ENCODE results near the gene DLGAP1. TPM values are rescaled to one million over a fixed set of nuclear protein-coding genes. Genes with fewer than 3 reads are reported as not detected.

DLGAP1 gene
- total RNA-seq, 2 experiments from 2014 or later = not detected

GRCh38 chr18:3494245-3494526 lies 960.9 kb downstream of the DLGAP1 start:
- Mint-ChIP-seq H3K36me3 (ENCODE audit: low read depth) (no peaks in the 10 kb centered on the region), H3K27ac (no peak overlapping the region), H3K4me1 (ENCODE audit: low read depth) (peaks cover 5% of the 10 kb centered on the region), H3K9me3 (ENCODE audit: insufficient read depth) (no peaks in the 10 kb centered on the region), H3K4me3 (no peak overlapping the region), H3K27me3 (ENCODE audit: low read depth) (peaks cover 46% of the 10 kb centered on the region)
- POLR2A ChIA-PET = no interaction called here
- CTCF ChIA-PET = interaction anchor here (0.9 to 1.3 kb wide), 3 partner anchors 20 to 172 kb away, joined by 4 to 5 read pairs (median 4); no protein-coding TSS in a partner anchor
- ATAC-seq (no peak), DNase-seq (no peak)

DNA sequence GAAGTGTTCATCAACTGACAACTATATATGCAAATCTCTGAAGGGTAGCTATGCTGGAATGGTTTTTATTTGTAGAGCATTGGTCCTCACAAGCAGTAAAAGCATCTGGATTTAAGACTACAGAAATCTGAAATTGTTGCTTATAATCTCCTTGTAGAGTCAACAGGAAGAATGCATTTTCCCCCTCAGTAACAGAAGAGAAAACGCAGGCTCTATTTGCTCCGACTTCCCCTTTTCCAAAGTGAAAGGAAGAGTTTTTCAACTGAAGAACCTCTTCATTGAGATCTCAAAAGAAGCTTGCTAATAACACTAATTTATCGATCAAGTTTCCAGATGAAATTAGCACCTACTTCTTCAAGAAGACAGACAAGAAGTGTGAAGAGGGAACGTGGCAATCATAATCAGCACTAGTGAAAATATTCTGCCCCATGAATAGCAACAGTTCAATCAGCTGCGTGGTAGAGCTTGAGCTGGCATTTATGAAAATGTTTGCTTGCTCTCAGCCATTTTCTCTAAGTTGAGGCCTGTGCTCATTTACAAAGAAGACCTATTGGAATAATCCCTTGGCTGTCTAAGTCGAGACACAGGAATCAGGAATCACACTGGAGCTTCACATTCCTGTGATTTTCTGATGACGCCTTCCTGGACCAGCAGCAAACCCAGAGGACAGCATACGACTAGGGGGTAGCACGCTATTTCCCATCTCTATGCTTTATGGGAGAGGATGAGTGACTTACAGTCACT lies 961.4 kb downstream of the DLGAP1 start:
- no peak for ATAC-seq
- Mint-ChIP-seq H3K9me3 (ENCODE audit: insufficient read depth) (no peaks in the 10 kb centered on the region), H3K27ac (no peak overlapping the region), H3K36me3 (ENCODE audit: low read depth) (no peaks in the 10 kb centered on the region), H3K4me3 (no peak overlapping the region), H3K4me1 (ENCODE audit: low read depth) (peaks cover 2% of the 10 kb centered on the region), H3K27me3 (ENCODE audit: low read depth) (peaks cover 44% of the 10 kb centered on the region)
- CTCF ChIA-PET = interaction anchor here (0.7 to 1.3 kb wide), 4 partner anchors 20 to 173 kb away, joined by 3 to 5 read pairs (median 4); no protein-coding TSS in a partner anchor
- POLR2A ChIA-PET = no interaction called here
- no peak for DNase-seq

DNA sequence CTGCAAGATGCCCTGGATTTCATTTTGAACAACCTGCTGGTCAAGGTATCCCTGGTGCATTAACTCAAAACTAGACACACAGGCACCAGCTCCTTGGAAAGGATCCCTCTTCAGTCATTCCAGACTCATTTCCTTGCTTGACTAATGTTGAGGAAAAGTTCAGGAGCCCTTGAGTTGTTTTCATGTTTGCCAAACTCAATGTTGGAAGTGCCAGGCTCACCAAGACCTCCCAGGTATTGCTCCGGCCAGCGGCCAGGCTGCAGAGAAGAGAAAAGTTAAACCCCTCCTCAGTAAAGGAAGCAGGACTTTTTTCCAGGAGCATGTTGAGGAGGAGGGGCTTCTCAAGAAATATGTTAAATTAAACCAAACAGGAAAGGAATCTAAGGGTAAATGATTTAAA lies 962.4 kb downstream of the DLGAP1 start:
- Mint-ChIP-seq H3K36me3 (ENCODE audit: low read depth) (no peaks in the 10 kb centered on the region), H3K4me3 (no peak overlapping the region), H3K27me3 (ENCODE audit: low read depth) (peaks cover 34% of the 10 kb centered on the region), H3K27ac (no peak overlapping the region), H3K9me3 (ENCODE audit: insufficient read depth) (no peaks in the 10 kb centered on the region), H3K4me1 (ENCODE audit: low read depth) (no peaks in the 10 kb centered on the region)
- POLR2A ChIA-PET = no interaction called here
- DNase-seq (no peak), ATAC-seq (no peak)
- CTCF ChIA-PET = no interaction called here

DNA sequence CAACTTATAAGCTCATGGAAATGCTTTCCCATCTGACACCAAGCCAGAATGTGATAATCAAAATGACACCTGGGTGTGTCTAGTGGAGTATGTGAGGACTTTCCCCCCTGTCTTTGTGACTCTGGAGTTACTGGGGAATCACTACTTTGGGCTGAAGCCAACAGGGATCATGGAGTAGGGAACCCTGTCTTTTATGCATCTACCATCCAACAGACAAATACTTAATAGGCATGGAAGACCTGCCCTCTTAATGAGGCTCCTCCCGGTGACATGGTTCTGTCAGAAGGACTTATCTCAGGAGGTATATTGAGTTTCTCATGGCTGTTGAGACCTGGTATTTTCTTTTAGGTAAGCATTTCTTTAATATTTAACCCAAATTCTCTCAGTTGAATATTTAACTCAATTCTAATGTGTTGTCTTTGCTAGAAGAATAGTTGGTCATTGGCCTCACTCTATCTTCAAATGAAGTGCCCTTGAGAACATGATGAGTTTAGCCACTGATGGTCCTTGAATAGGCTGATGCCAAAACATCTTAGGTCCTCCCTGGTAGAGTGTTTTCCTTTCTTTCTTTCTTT lies 963.0 kb downstream of the DLGAP1 start:
- ChIA-PET CTCF (no interaction called here), POLR2A (interaction anchor here (0.6 kb wide), 1 partner anchor 101 kb away, joined by 4 read pairs; no protein-coding TSS in a partner anchor)
- H3K27me3 Mint-ChIP-seq (ENCODE audit: low read depth) = peaks cover 32% of the 10 kb centered on the region
- no peak overlapping the region for H3K4me3 Mint-ChIP-seq
- H3K27ac Mint-ChIP-seq = no peak overlapping the region
- DNase-seq = no peak
- no peaks in the 10 kb centered on the region for H3K36me3 Mint-ChIP-seq (ENCODE audit: low read depth)
- no peaks in the 10 kb centered on the region for H3K4me1 Mint-ChIP-seq (ENCODE audit: low read depth)
- no peaks in the 10 kb centered on the region for H3K9me3 Mint-ChIP-seq (ENCODE audit: insufficient read depth)
- no peak for ATAC-seq

- ChIA-PET CTCF (no interaction called here), POLR2A (no interaction called here)
- Mint-ChIP-seq H3K27ac (no peak overlapping the region), H3K4me3 (no peak overlapping the region), H3K27me3 (ENCODE audit: low read depth) (peaks cover 22% of the 10 kb centered on the region), H3K36me3 (ENCODE audit: low read depth) (no peaks in the 10 kb centered on the region), H3K9me3 (ENCODE audit: insufficient read depth) (no peaks in the 10 kb centered on the region), H3K4me1 (ENCODE audit: low read depth) (no peaks in the 10 kb centered on the region)
- ATAC-seq = no peak
- no peak for DNase-seq
These were observed 965.6 kb downstream of the DLGAP1 start for GRCh38 chr18:3489462-3489861.

DNA sequence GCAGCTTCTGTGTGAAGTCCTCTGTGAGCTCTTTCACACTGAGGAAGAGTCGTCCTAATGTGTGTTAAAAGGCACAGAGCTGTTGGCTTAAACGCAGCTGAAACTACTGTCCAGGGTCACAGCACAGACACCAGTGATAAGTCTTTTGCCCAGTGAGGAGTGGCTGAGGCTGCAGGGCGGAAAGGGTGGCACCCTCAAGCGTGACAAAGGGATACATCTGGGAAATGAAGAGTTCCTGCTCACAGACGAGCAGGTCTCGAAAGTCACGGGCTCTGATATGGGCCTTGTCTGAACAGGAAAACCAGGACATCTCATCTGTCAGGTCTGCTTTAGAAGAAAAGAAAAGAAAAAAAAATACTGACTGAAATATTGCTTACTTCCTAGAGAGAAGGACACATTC lies 968.6 kb downstream of the DLGAP1 start:
- Mint-ChIP-seq H3K27ac (no peak overlapping the region), H3K4me3 (no peak overlapping the region), H3K9me3 (ENCODE audit: insufficient read depth) (no peaks in the 10 kb centered on the region), H3K27me3 (ENCODE audit: low read depth) (peaks cover 8% of the 10 kb centered on the region), H3K36me3 (ENCODE audit: low read depth) (no peaks in the 10 kb centered on the region), H3K4me1 (ENCODE audit: low read depth) (no peaks in the 10 kb centered on the region)
- ATAC-seq (no peak), DNase-seq (no peak)
- CTCF ChIA-PET = no interaction called here
- POLR2A ChIA-PET = no interaction called here

GRCh38 chr18:3485153-3486149 lies 969.7 kb downstream of the DLGAP1 start:
- Mint-ChIP-seq H3K27ac (no peak overlapping the region), H3K4me3 (no peak overlapping the region), H3K4me1 (ENCODE audit: low read depth) (no peaks in the 10 kb centered on the region), H3K36me3 (ENCODE audit: low read depth) (no peaks in the 10 kb centered on the region), H3K9me3 (ENCODE audit: insufficient read depth) (no peaks in the 10 kb centered on the region), H3K27me3 (ENCODE audit: low read depth) (peaks cover 9% of the 10 kb centered on the region)
- DNase-seq = no peak
- no peak for ATAC-seq
- POLR2A ChIA-PET = no interaction called here
- CTCF ChIA-PET = no interaction called here

DNA sequence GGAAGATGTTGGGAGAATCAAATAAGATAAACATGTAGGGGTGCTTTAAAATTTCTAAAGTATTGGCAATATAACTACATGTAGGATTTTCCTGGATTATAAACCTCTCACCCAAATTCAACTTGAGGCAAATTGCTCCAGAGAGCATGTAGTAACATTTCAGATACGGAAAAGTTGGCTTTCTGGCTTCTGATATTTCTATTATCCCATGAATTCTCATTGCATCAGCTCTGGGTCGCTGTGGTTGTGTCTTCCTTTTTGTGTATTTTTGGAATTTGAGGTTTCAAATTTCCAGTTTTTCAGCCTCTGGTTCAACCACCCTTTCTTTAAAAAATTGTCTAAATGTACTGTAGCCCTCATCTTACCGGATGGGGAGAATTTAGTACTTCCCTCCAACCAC lies 972.8 kb downstream of the DLGAP1 start:
- CTCF ChIA-PET = interaction anchor here (0.7 to 1.5 kb wide), 4 partner anchors 9 to 302 kb away, joined by 3 to 4 read pairs (median 4); no protein-coding TSS in a partner anchor
- Mint-ChIP-seq H3K36me3 (ENCODE audit: low read depth) (no peaks in the 10 kb centered on the region), H3K27ac (no peak overlapping the region), H3K9me3 (ENCODE audit: insufficient read depth) (no peaks in the 10 kb centered on the region), H3K4me1 (ENCODE audit: low read depth) (no peaks in the 10 kb centered on the region), H3K4me3 (no peak overlapping the region), H3K27me3 (ENCODE audit: low read depth) (peaks cover 5% of the 10 kb centered on the region)
- POLR2A ChIA-PET = no interaction called here
- ATAC-seq = no peak
- no peak for DNase-seq

GRCh38 chr18:3481696-3482210 lies 973.4 kb downstream of the DLGAP1 start:
- ChIA-PET CTCF (interaction anchor here (0.7 to 1.5 kb wide), 4 partner anchors 8 to 302 kb away, joined by 3 to 4 read pairs (median 4); no protein-coding TSS in a partner anchor), POLR2A (no interaction called here)
- Mint-ChIP-seq H3K27me3 (ENCODE audit: low read depth) (peaks cover 5% of the 10 kb centered on the region), H3K4me3 (no peak overlapping the region), H3K27ac (no peak overlapping the region), H3K4me1 (ENCODE audit: low read depth) (no peaks in the 10 kb centered on the region), H3K9me3 (ENCODE audit: insufficient read depth) (no peaks in the 10 kb centered on the region), H3K36me3 (ENCODE audit: low read depth) (no peaks in the 10 kb centered on the region)
- DNase-seq = no peak
- peak; percentile 49 for ATAC-seq

DNA sequence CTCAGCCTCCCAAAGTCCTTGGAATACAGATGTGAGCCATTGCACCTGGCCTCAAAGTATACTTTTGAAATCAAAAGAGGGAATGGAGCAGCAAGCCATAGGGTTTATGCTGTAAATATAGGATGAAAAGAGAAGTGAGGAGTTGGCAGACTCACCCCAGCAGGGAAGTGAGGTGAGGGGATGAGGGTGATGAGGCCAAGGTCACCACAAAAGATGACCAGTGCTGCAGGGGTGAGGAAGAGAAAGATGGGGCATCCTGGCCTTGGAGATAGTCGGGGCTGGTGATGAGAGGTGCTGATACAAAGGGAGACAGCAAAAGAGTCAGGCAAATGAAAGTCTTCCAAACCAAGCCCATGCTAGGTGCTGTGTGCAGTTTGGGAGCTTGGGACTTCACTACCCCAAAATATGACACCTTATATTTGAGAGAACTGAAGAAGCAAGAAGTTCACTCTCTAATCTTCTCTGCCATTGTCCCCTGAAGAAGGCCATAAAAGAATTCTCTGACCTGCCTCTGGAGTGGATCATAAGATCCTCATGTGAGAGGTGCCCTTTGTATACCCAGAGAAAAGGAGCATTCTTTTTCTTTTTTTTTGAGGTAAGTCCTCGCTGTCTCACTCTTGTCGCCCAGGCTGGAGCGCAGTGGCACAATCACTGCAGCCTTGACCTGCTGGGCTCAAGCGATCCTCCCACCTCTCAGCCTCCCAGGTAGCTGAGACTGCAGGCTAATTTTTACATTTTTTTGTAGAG lies 974.1 kb downstream of the DLGAP1 start:
- ChIA-PET POLR2A (no interaction called here), CTCF (interaction anchor here (1.5 kb wide), 2 partner anchors 8 to 27 kb away, joined by 4 read pairs; no protein-coding TSS in a partner anchor)
- no peaks in the 10 kb centered on the region for H3K9me3 Mint-ChIP-seq (ENCODE audit: insufficient read depth)
- H3K36me3 Mint-ChIP-seq (ENCODE audit: low read depth) = no peaks in the 10 kb centered on the region
- H3K27me3 Mint-ChIP-seq (ENCODE audit: low read depth) = peaks cover 5% of the 10 kb centered on the region
- H3K4me1 Mint-ChIP-seq (ENCODE audit: low read depth) = no peaks in the 10 kb centered on the region
- ATAC-seq (no peak), DNase-seq (no peak)
- no peak overlapping the region for H3K27ac Mint-ChIP-seq
- no peak overlapping the region for H3K4me3 Mint-ChIP-seq

- Mint-ChIP-seq H3K27ac (no peak overlapping the region), H3K4me3 (no peak overlapping the region), H3K4me1 (ENCODE audit: low read depth) (no peaks in the 10 kb centered on the region), H3K36me3 (ENCODE audit: low read depth) (no peaks in the 10 kb centered on the region), H3K9me3 (ENCODE audit: insufficient read depth) (no peaks in the 10 kb centered on the region), H3K27me3 (ENCODE audit: low read depth) (peaks cover 5% of the 10 kb centered on the region)
- POLR2A ChIA-PET = interaction anchor here (0.5 kb wide), 1 partner anchor 49 kb away, joined by 3 read pairs; no protein-coding TSS in a partner anchor
- ATAC-seq = no peak
- CTCF ChIA-PET = no interaction called here
- no peak for DNase-seq
These were observed 975.1 kb downstream of the DLGAP1 start for GRCh38 chr18:3479978-3480509.
